ENCODE measurements around the gene CTNNA2. TPM values are rescaled to one million over a fixed set of nuclear protein-coding genes. Genes with fewer than 3 reads are reported as not detected.

The CTNNA2 gene
- total RNA-seq, 1 experiment from 2014 or later, result 5.5 TPM

GRCh38 chr2:79715338-79715737 lies 202.5 kb downstream of the CTNNA2 start:
- Histone ChIP-seq H4K91ac (ENCODE audit: insufficient read length, low read depth, low read length) (no peak overlapping the region), H3K56ac (ENCODE audit: insufficient read length, low read depth, low read length) (no peak overlapping the region), H4K8ac (replicated peaks; ENCODE audit: insufficient read length, low read depth, low read length) (no peak overlapping the region), H2AFZ (ENCODE audit: low read length) (no peak overlapping the region), H2BK5ac (ENCODE audit: insufficient read length, low read length) (no peak overlapping the region), H2AK5ac (ENCODE audit: insufficient read length, low read length) (no peak overlapping the region), H2BK120ac (ENCODE audit: low read depth, low read length, poor library complexity, severe bottlenecking) (no peak overlapping the region), H3K23me2 (ENCODE audit: insufficient read length, low read depth, low read length, poor library complexity, severe bottlenecking) (no peaks in the 10 kb centered on the region), H4K5ac (ENCODE audit: insufficient read length, low read depth, low read length) (no peak overlapping the region), H3K27ac (ENCODE audit: insufficient read length, low read depth, low read length) (no peak overlapping the region), H3K4ac (ENCODE audit: low read depth, low read length) (no peak overlapping the region), H2BK12ac (ENCODE audit: insufficient read length, low read depth, low read length) (no peak overlapping the region), H3K18ac (ENCODE audit: insufficient read length, low read depth, low read length) (no peak overlapping the region), H3K9ac (ENCODE audit: extremely low read depth, insufficient read length, low read length) (no peak overlapping the region), H3K4me1 (ENCODE audit: insufficient read depth, low read length) (peaks cover 5% of the 10 kb centered on the region; the same call in 1 of the 2 replicates), H3K27me3 (ENCODE audit: insufficient read depth, low read length) (no peaks in the 10 kb centered on the region), H3T11ph (ENCODE audit: low read length) (no peak overlapping the region), H3K9me3 (ENCODE audit: control insufficient read depth, low read depth, low read length) (no peaks in the 10 kb centered on the region), H3K79me2 (ENCODE audit: insufficient read depth, low read length) (no peaks in the 10 kb centered on the region), H3K14ac (ENCODE audit: insufficient read depth, low read length) (no peak overlapping the region), H3K23ac (ENCODE audit: insufficient read length, low read depth, low read length) (no peak overlapping the region), H2BK15ac (ENCODE audit: low read depth, low read length) (no peak overlapping the region), H3K4me2 (ENCODE audit: insufficient read depth, insufficient read length, low read length) (no peak overlapping the region), H3K79me1 (ENCODE audit: insufficient read depth, low read depth, low read length, poor library complexity, severe bottlenecking) (no peaks in the 10 kb centered on the region), H4K20me1 (ENCODE audit: control insufficient read depth, insufficient read depth, insufficient read length) (no peaks in the 10 kb centered on the region), H2BK20ac (ENCODE audit: low read depth, low read length, poor library complexity, severe bottlenecking) (no peak overlapping the region)
- no peaks in the 10 kb centered on the region for H3K27me3 Mint-ChIP-seq (ENCODE audit: low read depth)
- WGBS (ENCODE audit: extremely low coverage, insufficient read length, low lambda C conversion rate), result no CpG with 5 or more reads among the region's 1 CpG
- TF ChIP-seq CTCF (conservative IDR thresholded peaks at IDR 0.05), result no peak
- H3K36me3 Mint-ChIP-seq (ENCODE audit: insufficient read depth in 1 of 3, low read depth in 3 of 3), result no peaks in the 10 kb centered on the region
- H3K4me1 Mint-ChIP-seq, result peaks cover 11% of the 10 kb centered on the region in 2 experiments
- no peak for DNase-seq
- no peak overlapping the region; a peak in 1 of 7 replicates for H3K27ac Mint-ChIP-seq
- no peaks in the 10 kb centered on the region for H3K9me3 Mint-ChIP-seq
- no peak overlapping the region for H3K4me3 Mint-ChIP-seq

All from H9 (cell line).